Gastroesophageal sphincter (tissue), 4 donors: ENCODE data around the gene C19orf38. TPM values are rescaled to one million over a fixed set of nuclear protein-coding genes. Genes with fewer than 3 reads are reported as not detected.
"Not testable (repeated sequence)": the region's sequence is repeated elsewhere in the genome, so short reads cannot be mapped to it uniquely, and the experiment has no call there.

Source experiments
- ATAC-seq: fragments of 150-250 bp; one replicate; pipeline ENCODE4 v1.9.1; 2016; ENCODE audit warnings: mild to moderate bottlenecking, moderate library complexity
- H3K27ac ChIP-seq, 4 donors: fragments of 200-600 bp; sonication (generic) in 3 of 4; 1 replicate in 3 of 4; 2 replicates in 1 of 4; pipeline ENCODE4 v1.5.1; 2016 to 2019
- H3K27me3 ChIP-seq: fragments of 200-600 bp; sonication (generic); one replicate; pipeline ENCODE4 v1.5.1; 2019
- H3K36me3 ChIP-seq, 2 donors: fragments of 200-600 bp; sonication (generic); one replicate each; pipeline ENCODE4 v1.5.1; 2019; ENCODE audit warnings: control low read depth in 1 of 2
- H3K4me1 ChIP-seq, 3 donors: fragments of 200-600 bp; sonication (generic); 1 replicate in 2 of 3; 2 replicates in 1 of 3; pipeline ENCODE4 v1.5.1; 2016 to 2019; ENCODE audit warnings: control low read depth in 2 of 3
- H3K4me3 ChIP-seq, 2 donors: fragments of 200-600 bp; sonication (generic); one replicate each; pipeline ENCODE4 v1.5.1; 2019; ENCODE audit warnings: mild to moderate bottlenecking in 1 of 2, moderate library complexity in 1 of 2
- H3K9me3 ChIP-seq, 3 donors: fragments of 200-600 bp; sonication (generic); one replicate each; pipeline ENCODE4 v1.5.1; 2017 to 2019; ENCODE audit warnings: control low read depth in 2 of 3
- CTCF ChIP-seq, 4 experiments: fragments of 200-600 bp in 2 of 4; fragments of 450-650 bp in 2 of 4; sonication (generic) in 1 of 4; IDR thresholded peaks; one replicate each; pipeline ENCODE4 v1.5.1; 2017 to 2019; ENCODE audit warnings: antibody characterized with exemption in 4 of 4, mild to moderate bottlenecking in 2 of 4, moderate library complexity in 2 of 4
- EP300 ChIP-seq: sonication (generic); formaldehyde crosslinking; IDR thresholded peaks from one replicate; pipeline ENCODE4 v1.6.1; 2017; ENCODE audit warnings: antibody characterized with exemption, mild to moderate bottlenecking
- POLR2A ChIP-seq, 2 donors: fragments of 450-650 bp; IDR thresholded peaks; one replicate each; pipeline ENCODE4 v1.6.1; 2017; ENCODE audit warnings: antibody characterized with exemption in 2 of 2, mild to moderate bottlenecking in 2 of 2, moderate library complexity in 1 of 2
- POLR2AphosphoS5 ChIP-seq: sonication (generic); formaldehyde crosslinking; IDR thresholded peaks from one replicate; pipeline ENCODE4 v1.6.1; 2017; ENCODE audit warnings: antibody characterized with exemption
- WGBS, 2 donors: methylation state at CpG; one replicate each; pipeline ENCODE4 v1.1.5; 2018; ENCODE audit warnings: low coverage in 1 of 2; 5-methylcytosine and 5-hydroxymethylcytosine counted together
- total RNA-seq, 4 donors: library from RNA; depleted of rRNA; stranded (reverse); fragments of >200 nt; gene quantifications; one replicate each; pipeline ENCODE4 v1.1.0, GENCODE V29; 2016

The C19orf38 gene
- total RNA-seq, 4 donors from 2014 or later, result 0.89 to 3.1 (median 2.1) TPM; not detected in 1

- peaks cover 0 to 25% of the 10 kb centered on the region in 2 donors for H3K36me3 ChIP-seq
- peak overlapping the region; percentile 81 to 98 (median 98) for H3K27ac ChIP-seq
- H3K27me3 ChIP-seq, result no peaks in the 10 kb centered on the region
- H3K9me3 ChIP-seq, result peaks cover 0 to 8% (median 0%) of the 10 kb centered on the region in 3 donors
- peak overlapping the region; percentile 44 to 84 for H3K4me3 ChIP-seq
- no peak for TF ChIP-seq POLR2AphosphoS5
- no peak for TF ChIP-seq EP300
- TF ChIP-seq CTCF (IDR thresholded peaks at IDR 0.05), result no peak
- no peak for TF ChIP-seq POLR2A (IDR thresholded peaks at IDR 0.05)
- WGBS, 2 donors, result 36 to 43% methylated on average over 2 to 11 of the region's 38 CpGs
- ATAC-seq, result peak; percentile 39
- H3K4me1 ChIP-seq, result peaks cover 0 to 18% (median 0%) of the 10 kb centered on the region in 3 donors
Measured at GRCh38 chr19:10836479-10837330, 11.5 kb upstream of the C19orf38 start.

GRCh38 chr19:10837649-10838048 lies 10.6 kb upstream of the C19orf38 start:
- 94 to 96% methylated on average over 4 to 6 of the region's 7 CpGs for WGBS, 2 donors
- H3K4me1 ChIP-seq, result peaks cover 0 to 18% (median 0%) of the 10 kb centered on the region in 3 donors
- not testable (repeated sequence) for ATAC-seq, H3K4me3 ChIP-seq, H3K9me3 ChIP-seq, H3K27me3 ChIP-seq, H3K27ac ChIP-seq
- peaks cover 0 to 16% of the 10 kb centered on the region in 2 donors for H3K36me3 ChIP-seq

- Histone ChIP-seq H3K27ac (no peak overlapping the region), H3K4me3 (no peak overlapping the region), H3K27me3 (no peaks in the 10 kb centered on the region), H3K36me3 (peaks cover 0 to 9% of the 10 kb centered on the region in 2 donors), H3K9me3 (peaks cover 0 to 8% (median 0%) of the 10 kb centered on the region in 3 donors), H3K4me1 (peaks cover 0 to 18% (median 0%) of the 10 kb centered on the region in 3 donors)
- no peak for ATAC-seq
- TF ChIP-seq EP300 (no peak), POLR2A (IDR thresholded peaks at IDR 0.05) (no peak), POLR2AphosphoS5 (no peak), CTCF (IDR thresholded peaks at IDR 0.05) (no peak)
- 73 to 82% methylated on average over 7 to 11 of the region's 11 CpGs for WGBS, 2 donors
Measured at GRCh38 chr19:10838377-10838776, 9.8 kb upstream of the C19orf38 start.

- Histone ChIP-seq H3K4me1 (peaks cover 0 to 18% (median 0%) of the 10 kb centered on the region in 3 donors), H3K9me3 (peaks cover 0 to 8% (median 0%) of the 10 kb centered on the region in 3 donors), H3K36me3 (no peaks in the 10 kb centered on the region), H3K27me3 (no peaks in the 10 kb centered on the region), H3K27ac (no peak overlapping the region), H3K4me3 (no peak overlapping the region)
- TF ChIP-seq EP300 (no peak), CTCF (IDR thresholded peaks at IDR 0.05) (no peak), POLR2AphosphoS5 (no peak), POLR2A (IDR thresholded peaks at IDR 0.05) (no peak)
- WGBS, 2 donors, result 63 to 87% methylated on average over 7 to 8 of the region's 10 CpGs
- no peak for ATAC-seq
Measured at GRCh38 chr19:10839114-10840050, 8.8 kb upstream of the C19orf38 start.

- no peak overlapping the region for H3K27ac ChIP-seq
- peaks cover 0 to 18% (median 0%) of the 10 kb centered on the region in 3 donors for H3K9me3 ChIP-seq
- no peaks in the 10 kb centered on the region for H3K36me3 ChIP-seq
- TF ChIP-seq POLR2AphosphoS5 (no peak), CTCF (IDR thresholded peaks at IDR 0.05) (no peak), EP300 (no peak), POLR2A (IDR thresholded peaks at IDR 0.05) (no peak)
- no peaks in the 10 kb centered on the region for H3K4me1 ChIP-seq
- 78 to 94% methylated on average over 4 to 5 of the region's 7 CpGs for WGBS, 2 donors
- H3K4me3 ChIP-seq, result no peak overlapping the region
- no peaks in the 10 kb centered on the region for H3K27me3 ChIP-seq
- ATAC-seq, result no peak
Measured at GRCh38 chr19:10842788-10843187, 5.4 kb upstream of the C19orf38 start.
